ENCODE data around the gene LCMT1. TPM values are rescaled to one million over a fixed set of nuclear protein-coding genes. Genes with fewer than 3 reads are reported as not detected.

Gene LCMT1
- total and polyA plus RNA-seq, 5 donors: 34.2 to 41.6 (median 36.1) TPM

Other genes starting within 250 kb of the LCMT1 start
- gene ARHGAP17, start 96.4 kb upstream of the LCMT1 start, total RNA-seq: 10 to 100 TPM; 45.4 to 58.2 (median 52.6) TPM
- gene ARHGAP17, start 96.4 kb upstream of the LCMT1 start, polyA plus RNA-seq: 33.5 TPM
- not detected for gene AQP8, start 105.2 kb downstream of the LCMT1 start, total RNA-seq
- gene AQP8, start 105.2 kb downstream of the LCMT1 start, polyA plus RNA-seq: not detected
- 1 to 10 TPM; 4.9 to 5.9 (median 5.4) TPM for gene ZKSCAN2, start 146.1 kb downstream of the LCMT1 start, total RNA-seq
- 1.7 TPM for gene ZKSCAN2, start 146.1 kb downstream of the LCMT1 start, polyA plus RNA-seq